ENCODE data around the gene FBXO2. TPM values are rescaled to one million over a fixed set of nuclear protein-coding genes. Genes with fewer than 3 reads are reported as not detected.

Gene FBXO2
- total RNA-seq, 1 donor from 2014 or later: 15.0 TPM

- DNase-seq (ENCODE audit: low spot score) (no peak), ATAC-seq (no peak)
Measured at GRCh38 chr1:11599891-11600576, 54.2 kb downstream of the FBXO2 start.

GRCh38 chr1:11598461-11598860, 55.8 kb downstream of the FBXO2 start:
- ATAC-seq: no peak
- no peak for DNase-seq (ENCODE audit: low spot score)

Other genes starting within 250 kb of the FBXO2 start
- not detected for gene DISP3, start 175.3 kb downstream of the FBXO2 start, total RNA-seq
- 11.6 TPM for gene FBXO44, start 448 bp upstream of the FBXO2 start, total RNA-seq
- gene FBXO6, start 9.8 kb upstream of the FBXO2 start, total RNA-seq: 12.0 TPM
- 28.3 TPM for gene MAD2L2, start 26.7 kb upstream of the FBXO2 start, total RNA-seq
- not detected for gene DRAXIN, start 37.3 kb upstream of the FBXO2 start, total RNA-seq
- gene AGTRAP, start 81.7 kb upstream of the FBXO2 start, total RNA-seq: 9.0 TPM
- not detected for gene C1orf167, start 107.8 kb upstream of the FBXO2 start, total RNA-seq
- gene MTHFR, start 151.5 kb upstream of the FBXO2 start, total RNA-seq: 14.9 TPM
- 10.8 TPM for gene CLCN6, start 151.8 kb upstream of the FBXO2 start, total RNA-seq
- gene NPPA, start 193.4 kb upstream of the FBXO2 start, total RNA-seq: not detected
- gene NPPB, start 204.5 kb upstream of the FBXO2 start, total RNA-seq: not detected